Stimulated activated CD8-positive, alpha-beta memory T cell treated with anti-CD3 and anti-CD28 coated beads, Interleukin-12 subunit alpha, Interleukin-12 subunit beta, amount 100 ng/mL, for 24 hours (primary cell): ENCODE results near the gene AP3B2.
A peak's percentile ranks its signal among the peaks of the same experiment; 100 is the strongest.
"Not testable (repeated sequence)": the region's sequence is repeated elsewhere in the genome, so short reads cannot be mapped to it uniquely, and the experiment has no call there.

Experiments
- DNase-seq: peaks from one replicate; pipeline ENCODE4 v3.0.0-alpha.2; 2020; ENCODE audit errors: extremely low read depth

The AP3B2 gene

GRCh38 chr15:82709421-82710207 is at the start of gene AP3B2:
AP3B2 (minus strand) TSS chr15:82709875; CDS start chr15:82709706, 169 bp downstream.
- peak; percentile 32 for DNase-seq

DNA sequence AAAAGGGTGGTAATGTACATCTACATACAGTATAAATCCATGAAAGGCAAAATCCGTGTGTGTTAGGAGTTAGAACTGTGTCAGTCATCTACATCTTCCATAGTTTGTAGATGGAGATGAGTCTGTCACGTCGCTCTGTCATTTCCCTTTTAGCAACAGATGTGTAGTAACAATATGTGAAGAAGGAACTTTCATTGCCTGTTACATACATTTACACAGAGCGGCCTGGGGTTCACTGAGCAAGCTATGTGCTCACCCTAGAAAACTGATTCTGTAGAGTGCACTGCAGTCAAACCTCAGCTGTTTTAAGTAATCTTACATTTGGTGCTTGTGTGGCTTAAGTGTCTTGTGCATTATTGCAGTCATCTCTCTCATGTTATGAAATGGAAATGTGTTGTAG is 41.6 kb upstream of the AP3B2 start:
- DNase-seq, result no peak

DNA sequence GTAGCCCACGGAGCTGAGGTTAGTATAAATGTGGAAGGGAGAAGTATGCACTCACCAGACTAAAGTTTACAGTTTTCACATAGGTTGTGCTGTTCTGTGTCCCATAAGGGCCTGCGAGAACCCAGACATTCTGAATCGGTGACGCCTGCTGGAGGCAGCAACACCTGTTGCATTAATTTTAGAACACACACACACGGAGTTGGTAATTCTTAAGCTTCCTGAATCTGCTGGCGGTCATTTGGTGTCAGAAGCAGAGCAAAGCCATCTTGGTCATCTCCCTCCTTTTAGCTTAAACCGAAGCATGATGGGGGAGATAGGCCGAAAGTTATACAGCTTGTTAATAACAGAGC is 41.1 kb upstream of the AP3B2 start:
- no peak for DNase-seq

GRCh38 chr15:82749951-82750830 is 40.5 kb upstream of the AP3B2 start:
- peak; percentile 66 for DNase-seq

DNA sequence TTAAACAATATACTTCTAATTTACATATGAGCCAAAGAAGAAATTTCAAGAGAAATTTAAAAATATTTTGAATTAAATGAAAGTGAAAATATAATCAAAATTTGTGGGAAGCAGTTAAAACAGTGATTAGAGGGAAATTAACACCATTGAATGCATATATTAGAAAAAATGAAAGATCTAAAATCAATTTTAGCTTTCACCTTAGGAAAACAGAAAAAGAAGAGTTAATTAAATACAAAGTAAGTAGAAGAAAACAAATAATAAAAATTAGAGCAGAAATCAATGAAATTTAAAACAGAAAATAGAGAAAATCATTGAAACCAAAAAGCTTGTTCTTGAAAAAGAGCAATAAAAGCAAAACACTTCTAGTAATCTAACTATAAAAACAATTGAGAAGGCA is 38.6 kb upstream of the AP3B2 start:
- DNase-seq, result no peak

DNA sequence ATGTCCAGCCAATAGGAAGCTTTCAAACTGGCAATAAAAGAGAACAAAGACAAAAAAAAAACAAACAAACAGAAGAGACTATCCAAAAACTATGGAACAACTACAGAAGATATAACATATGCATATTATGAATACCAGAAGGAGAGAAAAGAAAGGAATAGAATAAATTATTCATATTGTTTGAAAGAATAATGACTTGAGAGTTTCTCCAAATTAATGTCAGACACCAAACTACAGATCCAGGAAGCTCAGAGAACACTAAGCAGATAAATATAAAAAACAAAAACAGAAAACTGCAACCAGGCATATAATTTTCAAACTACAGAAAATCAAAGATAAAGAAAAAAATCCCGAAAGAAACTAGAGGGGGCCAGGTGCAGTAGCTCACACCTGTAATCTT is 34.1 kb upstream of the AP3B2 start:
- no peak for DNase-seq

DNA sequence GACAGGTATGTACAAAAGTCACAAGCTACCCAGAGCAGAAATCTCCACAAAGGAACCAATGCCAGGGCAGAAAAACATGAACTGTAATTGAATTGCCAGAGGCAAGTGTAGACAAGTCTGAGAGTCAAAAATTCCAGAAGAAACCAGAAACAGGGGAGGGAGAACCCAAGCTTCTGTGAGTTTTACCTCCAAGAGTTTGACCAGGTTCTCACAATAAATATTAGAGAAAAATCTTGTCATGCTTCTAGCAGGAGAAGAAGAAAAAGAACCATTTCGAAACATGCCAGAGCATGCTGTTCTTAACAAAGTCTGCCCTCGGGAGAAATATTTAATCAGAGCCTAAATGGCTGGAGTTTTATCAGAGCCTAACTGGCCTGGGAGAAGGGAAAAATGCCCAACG is 32.5 kb upstream of the AP3B2 start:
- no peak for DNase-seq

- no peak for DNase-seq
These were observed 29.4 kb upstream of the AP3B2 start for GRCh38 chr15:82739086-82739485.

- no peak for DNase-seq
These were observed 28.3 kb upstream of the AP3B2 start for GRCh38 chr15:82737975-82738374.

DNA sequence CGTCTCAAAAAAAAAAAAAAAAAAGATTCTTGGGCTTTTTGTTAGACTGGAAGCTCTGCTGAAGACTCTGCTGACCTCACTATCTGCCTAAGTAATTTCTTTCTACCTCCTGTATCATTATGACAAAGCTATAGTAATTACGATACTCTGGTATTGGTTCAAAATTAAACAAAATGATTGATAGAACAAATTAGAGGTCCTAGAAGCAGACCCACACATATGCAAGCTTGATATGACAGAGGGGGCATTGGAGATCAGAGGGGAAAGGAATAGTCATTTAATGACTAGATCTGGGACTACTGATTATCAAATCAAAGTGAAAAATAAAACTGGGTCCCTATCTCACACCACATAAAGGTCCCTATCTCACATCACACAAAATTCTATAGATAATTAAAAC is 21.9 kb upstream of the AP3B2 start:
- DNase-seq, result no peak

DNA sequence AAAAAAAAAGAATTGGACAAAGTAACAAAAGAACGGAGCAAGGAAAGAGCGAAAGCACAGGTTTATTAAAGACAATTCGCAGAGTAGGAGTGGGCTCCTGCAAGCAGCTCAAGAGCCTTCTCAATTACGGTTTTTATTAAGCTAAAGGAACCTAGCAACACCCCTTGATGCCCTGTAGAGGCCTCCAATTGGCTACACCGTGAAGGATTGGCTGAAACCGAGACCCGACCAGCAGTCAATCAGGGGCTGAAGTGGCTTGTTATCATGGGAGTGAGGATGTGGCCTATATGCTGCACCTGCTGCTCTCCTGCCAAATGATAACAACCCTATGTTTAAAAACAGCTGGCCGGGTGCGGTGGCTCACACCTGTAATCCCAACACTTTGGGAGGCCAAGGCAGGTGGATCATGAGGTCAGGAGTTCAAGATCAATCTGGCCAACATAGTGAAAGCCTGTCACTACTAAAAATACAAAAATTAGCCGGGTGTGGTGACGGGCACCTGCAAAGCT is 20.4 kb upstream of the AP3B2 start:
- no peak for DNase-seq

GRCh38 chr15:82726816-82727215 is 17.1 kb upstream of the AP3B2 start:
- DNase-seq, result no peak

DNA sequence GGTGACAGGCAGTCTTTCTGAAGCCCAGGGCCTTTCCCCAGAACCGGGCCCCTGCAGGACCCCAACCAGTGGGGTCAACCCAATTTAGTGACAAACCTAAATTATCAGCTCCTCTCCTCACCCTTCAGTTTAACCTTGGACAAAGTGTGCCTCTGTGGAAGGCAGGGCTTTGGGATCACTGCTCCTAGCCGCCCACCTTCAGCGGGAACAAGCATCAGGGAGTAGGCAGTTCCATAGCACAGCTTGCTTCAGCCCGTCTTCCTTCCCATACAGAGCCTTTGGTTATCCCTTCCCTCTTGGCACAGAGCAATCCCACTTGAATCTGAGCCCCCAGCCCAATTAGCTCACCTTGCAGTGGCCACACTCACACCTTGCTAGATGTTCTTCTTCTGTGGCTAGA is 5.3 kb upstream of the AP3B2 start:
- no peak for DNase-seq

DNA sequence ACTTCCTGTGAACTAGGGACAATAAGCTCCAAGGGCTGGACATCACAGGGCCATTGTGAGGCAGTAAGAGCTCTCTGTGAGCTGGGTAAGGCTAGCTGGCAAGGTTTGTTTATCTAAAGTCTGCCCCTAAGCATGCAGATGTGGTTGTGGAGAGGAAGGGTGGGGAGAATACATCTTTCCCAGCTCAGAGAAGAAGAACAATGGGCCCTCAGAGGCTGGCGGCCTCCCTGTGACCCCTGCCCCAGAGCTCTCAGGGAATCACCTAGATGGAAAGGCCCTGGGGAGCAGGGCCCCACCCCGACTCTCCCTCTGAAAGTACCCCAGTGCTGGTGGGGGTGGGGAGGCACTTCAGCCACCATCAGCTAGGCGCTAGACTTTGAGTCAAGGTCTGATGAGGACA is 4.3 kb upstream of the AP3B2 start:
- DNase-seq, result no peak

- no peak for DNase-seq
These were observed 2.4 kb upstream of the AP3B2 start for GRCh38 chr15:82712036-82712435.

GRCh38 chr15:82710926-82711490 is 1.3 kb upstream of the AP3B2 start:
- no peak for DNase-seq

GRCh38 chr15:82710208-82710555 is 507 bp upstream of the AP3B2 start:
- DNase-seq, result no peak

DNA sequence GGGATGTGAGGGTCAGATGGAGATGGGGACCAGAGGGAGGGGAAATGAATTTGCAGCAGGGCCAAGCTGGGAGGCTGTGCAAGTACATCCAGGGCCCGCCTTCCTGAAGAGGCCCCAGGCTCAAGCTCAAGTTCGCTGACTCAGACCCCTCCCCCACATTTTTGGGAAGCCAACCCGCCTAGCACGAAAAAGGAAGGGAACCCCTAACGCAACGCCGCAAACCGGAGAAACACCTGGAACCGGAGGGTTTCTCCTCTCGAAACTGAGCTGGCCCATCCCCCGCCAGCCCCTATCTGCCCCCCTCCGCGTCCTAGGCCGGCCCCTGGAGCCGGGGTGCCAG is 624 bp downstream of the AP3B2 start:
- no peak for DNase-seq

DNA sequence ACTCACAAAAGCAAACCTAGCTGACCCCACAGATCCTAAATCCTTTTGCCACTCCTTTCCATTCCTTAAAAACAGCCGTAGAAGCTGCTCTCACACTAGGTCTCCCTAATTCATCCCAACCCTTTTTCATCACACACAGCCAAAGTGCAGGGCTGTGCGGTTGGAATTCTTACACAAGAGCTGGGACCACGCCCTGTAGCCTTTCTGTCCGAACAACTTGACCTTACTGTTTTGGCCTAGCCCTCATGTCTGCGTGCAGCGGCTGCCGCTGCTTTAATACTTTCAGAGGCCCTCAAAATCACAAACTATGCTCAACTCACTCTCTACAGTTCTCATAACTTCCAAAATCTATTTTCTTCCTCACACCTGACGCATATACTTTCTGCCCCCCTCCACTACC is 3.8 kb downstream of the AP3B2 start:
- not testable (repeated sequence) for DNase-seq

- DNase-seq, result no peak
These were observed 9.9 kb downstream of the AP3B2 start for GRCh38 chr15:82699726-82700125.

GRCh38 chr15:82698711-82699345 is 10.8 kb downstream of the AP3B2 start:
- DNase-seq, result no peak

DNA sequence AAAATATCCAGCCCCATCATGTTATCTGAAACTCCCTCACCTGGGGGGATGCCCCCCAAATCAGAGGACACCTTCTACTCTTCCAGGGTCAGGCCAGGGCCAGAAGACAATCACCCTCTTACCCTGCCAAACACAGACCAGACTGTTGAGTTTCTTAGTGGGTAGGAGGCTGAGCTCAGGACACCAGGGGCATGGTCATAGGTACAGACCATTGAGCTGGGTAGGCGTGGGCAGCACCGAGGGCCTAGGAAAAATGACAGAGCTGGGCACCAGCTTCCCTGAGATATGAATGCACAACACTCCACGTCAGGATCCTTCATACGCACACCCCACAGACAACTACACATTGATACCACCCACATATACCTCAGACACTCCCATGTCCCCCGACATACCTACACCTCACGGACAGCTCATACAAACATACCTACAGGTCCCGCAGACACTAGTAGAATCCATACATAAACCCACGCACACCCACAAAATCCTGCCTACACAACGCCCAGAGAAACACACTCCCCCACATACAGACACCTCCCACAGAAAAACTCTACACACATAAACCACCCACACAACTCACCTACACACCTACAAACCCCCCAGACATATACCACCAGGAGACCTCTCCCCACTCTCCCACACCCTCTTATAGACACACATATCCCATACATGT is 11.8 kb downstream of the AP3B2 start:
- no peak for DNase-seq
